ENCODE results near the gene DNAJA1. TPM values are rescaled to one million over a fixed set of nuclear protein-coding genes. Genes with fewer than 3 reads are reported as not detected.

DNAJA1 gene
- total and polyA plus RNA-seq, 2 experiments from 2014 or later, result 84.6 to 108 TPM

- no peaks in the 10 kb centered on the region for H3K27me3 ChIP-seq (replicated peaks; ENCODE audit: insufficient read depth)
- 2 to 3% methylated on average over 37 to 41 of the region's 41 CpGs for WGBS, 2 experiments (ENCODE audit: low coverage in 1 of 2, low lambda C conversion rate in 2 of 2, missing lambda C conversion rate in 2 of 2)
- no peaks in the 10 kb centered on the region for H3K9me3 ChIP-seq (ENCODE audit: low read depth)
- in situ Hi-C loops (cut with MboI), result loop anchor here (10.0 kb wide), 1 partner anchor 59 kb away; no protein-coding TSS in a partner anchor
- peaks cover 59% of the 10 kb centered on the region for H3F3A ChIP-seq (ENCODE audit: insufficient read depth)
- no peaks in the 10 kb centered on the region for H3K9me2 ChIP-seq (ENCODE audit: insufficient read depth)
- no peaks in the 10 kb centered on the region for H4K20me1 ChIP-seq (ENCODE audit: insufficient read depth)
- peak overlapping the region; percentile 76 for H3K9ac ChIP-seq
- TF ChIP-seq EZH2phosphoT487 (IDR thresholded peaks at IDR 0.05; ENCODE audit: insufficient read depth, low read depth) (no peak), EZH2 (IDR thresholded peaks at IDR 0.05; ENCODE audit: insufficient read depth, poor library complexity, severe bottlenecking) (no peak)
- 0 out of 2 replicates have a peak, but pooled peaks cover 4% of the 10 kb centered on the region for H3K79me2 ChIP-seq (ENCODE audit: insufficient read depth)
- H3K27ac ChIP-seq, result peak overlapping the region; percentile 66
- peak overlapping the region; percentile 72 for H2AFZ ChIP-seq
- peaks cover 14% of the 10 kb centered on the region for H3K36me3 ChIP-seq (ENCODE audit: low read depth)
- H3K4me2 ChIP-seq (ENCODE audit: unreplicated experiment), result peak overlapping the region; percentile 78
- DNase-seq, result peak; percentile 97
- H3K4me1 ChIP-seq (ENCODE audit: insufficient read depth), result peaks cover 14% of the 10 kb centered on the region
- peak overlapping the region; percentile 69 for H3K4me3 ChIP-seq
These were observed 19.1 kb downstream of the DNAJA1 start for GRCh38 chr9:33044162-33044673.

GRCh38 chr9:33044677-33045282, 19.7 kb downstream of the DNAJA1 start:
- Histone ChIP-seq H3K4me3 (peak overlapping the region; percentile 69), H3K79me2 (ENCODE audit: insufficient read depth) (0 out of 2 replicates have a peak, but pooled peaks cover 4% of the 10 kb centered on the region), H4K20me1 (ENCODE audit: insufficient read depth) (no peaks in the 10 kb centered on the region), H3K4me1 (ENCODE audit: insufficient read depth) (peaks cover 14% of the 10 kb centered on the region), H3K36me3 (ENCODE audit: low read depth) (peaks cover 9% of the 10 kb centered on the region), H3K4me2 (ENCODE audit: unreplicated experiment) (peak overlapping the region; percentile 78), H3K9me2 (ENCODE audit: insufficient read depth) (no peaks in the 10 kb centered on the region), H3F3A (ENCODE audit: insufficient read depth) (peaks cover 55% of the 10 kb centered on the region), H3K9me3 (ENCODE audit: low read depth) (no peaks in the 10 kb centered on the region), H3K9ac (peak overlapping the region; percentile 76), H3K27ac (peak overlapping the region; percentile 66), H3K27me3 (replicated peaks; ENCODE audit: insufficient read depth) (no peaks in the 10 kb centered on the region), H2AFZ (peak overlapping the region; percentile 72)
- WGBS, 2 experiments (ENCODE audit: low coverage in 1 of 2, low lambda C conversion rate in 2 of 2, missing lambda C conversion rate in 2 of 2), result 71 to 74% methylated on average over 12 of the region's 12 CpGs
- no peak for DNase-seq
- TF ChIP-seq EZH2phosphoT487 (IDR thresholded peaks at IDR 0.05; ENCODE audit: insufficient read depth, low read depth) (no peak), EZH2 (IDR thresholded peaks at IDR 0.05; ENCODE audit: insufficient read depth, poor library complexity, severe bottlenecking) (no peak)
- in situ Hi-C loops (cut with MboI), result loop anchor here (10.0 kb wide), 1 partner anchor 60 kb away; no protein-coding TSS in a partner anchor

- in situ Hi-C loops (cut with MboI), result loop anchor here (10.0 kb wide), 1 partner anchor 61 kb away; no protein-coding TSS in a partner anchor
- 0 out of 2 replicates have a peak, but pooled peaks cover 4% of the 10 kb centered on the region for H3K79me2 ChIP-seq (ENCODE audit: insufficient read depth)
These were observed 21.0 kb downstream of the DNAJA1 start for GRCh38 chr9:33046061-33046460.

GRCh38 chr9:33048054-33048465, 23.0 kb downstream of the DNAJA1 start:
- H4K20me1 ChIP-seq (ENCODE audit: insufficient read depth), result no peaks in the 10 kb centered on the region; the same call in 1 of the 2 replicates
- H3K27me3 ChIP-seq (replicated peaks; ENCODE audit: insufficient read depth), result no peaks in the 10 kb centered on the region
- in situ Hi-C loops (cut with MboI), result loop anchor here (10.0 kb wide), 1 partner anchor 63 kb away; no protein-coding TSS in a partner anchor
- H3K36me3 ChIP-seq (ENCODE audit: low read depth), result peaks cover 9% of the 10 kb centered on the region
- DNase-seq, result no peak
- no peak overlapping the region for H2AFZ ChIP-seq
- 95 to 100% methylated on average over 2 of the region's 2 CpGs for WGBS, 2 experiments (ENCODE audit: low coverage in 1 of 2, low lambda C conversion rate in 2 of 2, missing lambda C conversion rate in 2 of 2)
- peaks cover 3% of the 10 kb centered on the region; the same call in 1 of the 2 replicates for H3K4me1 ChIP-seq (ENCODE audit: insufficient read depth)
- no peak overlapping the region for H3K9ac ChIP-seq
- H3K4me3 ChIP-seq, result no peak overlapping the region
- H3K79me2 ChIP-seq (ENCODE audit: insufficient read depth), result peaks cover 10% of the 10 kb centered on the region; the same call in 1 of the 2 replicates
- H3K27ac ChIP-seq, result no peak overlapping the region
- H3K9me2 ChIP-seq (ENCODE audit: insufficient read depth), result no peaks in the 10 kb centered on the region
- no peak overlapping the region for H3K4me2 ChIP-seq (ENCODE audit: unreplicated experiment)
- H3F3A ChIP-seq (ENCODE audit: insufficient read depth), result peaks cover 26% of the 10 kb centered on the region
- no peaks in the 10 kb centered on the region for H3K9me3 ChIP-seq (ENCODE audit: low read depth)
- TF ChIP-seq EZH2 (IDR thresholded peaks at IDR 0.05; ENCODE audit: insufficient read depth, poor library complexity, severe bottlenecking) (no peak), EZH2phosphoT487 (IDR thresholded peaks at IDR 0.05; ENCODE audit: insufficient read depth, low read depth) (no peak)

More at GRCh38 chr9:33046061-33046460, 21.0 kb downstream of the DNAJA1 start:
- no peak for DNase-seq
- no peaks in the 10 kb centered on the region; the same call in 1 of the 2 replicates for H4K20me1 ChIP-seq (ENCODE audit: insufficient read depth)
- H3K27me3 ChIP-seq (replicated peaks; ENCODE audit: insufficient read depth), result no peaks in the 10 kb centered on the region
- H3F3A ChIP-seq (ENCODE audit: insufficient read depth), result peaks cover 42% of the 10 kb centered on the region
- peaks cover 2% of the 10 kb centered on the region; the same call in 1 of the 2 replicates for H3K36me3 ChIP-seq (ENCODE audit: low read depth)
- no peak overlapping the region for H3K9ac ChIP-seq
- H2AFZ ChIP-seq, result no peak overlapping the region
- H3K4me2 ChIP-seq (ENCODE audit: unreplicated experiment), result no peak overlapping the region
- no peaks in the 10 kb centered on the region for H3K9me2 ChIP-seq (ENCODE audit: insufficient read depth)
- no peak for TF ChIP-seq EZH2 (IDR thresholded peaks at IDR 0.05; ENCODE audit: insufficient read depth, poor library complexity, severe bottlenecking)
- no peak for TF ChIP-seq EZH2phosphoT487 (IDR thresholded peaks at IDR 0.05; ENCODE audit: insufficient read depth, low read depth)
- no peaks in the 10 kb centered on the region for H3K9me3 ChIP-seq (ENCODE audit: low read depth)
- H3K27ac ChIP-seq, result no peak overlapping the region
- H3K4me3 ChIP-seq, result no peak overlapping the region
- H3K4me1 ChIP-seq (ENCODE audit: insufficient read depth), result peaks cover 14% of the 10 kb centered on the region
- 58 to 60% methylated on average over 1 of the region's 1 CpG for WGBS, 2 experiments (ENCODE audit: low coverage in 1 of 2, low lambda C conversion rate in 2 of 2, missing lambda C conversion rate in 2 of 2)
